Omental fat pad (tissue), 4 donors: Measurements from ENCODE around the gene RNF186. TPM values are rescaled to one million over a fixed set of nuclear protein-coding genes. Genes with fewer than 3 reads are reported as not detected.

Experiments used
- ATAC-seq: fragments of 150-250 bp; one replicate; pipeline ENCODE4 v1.9.1; 2016; ENCODE audit warnings: mild to moderate bottlenecking, moderate library complexity; ENCODE audit not compliant: low FRiP score
- DNase-seq: peaks from one replicate; pipeline ENCODE4 v3.0.0-alpha.2; 2019; ENCODE audit warnings: low spot score
- CTCF ChIP-seq, 3 donors: fragments of 450-650 bp; IDR thresholded peaks; one replicate each; pipeline ENCODE4 v1.5.1; 2016 to 2017; ENCODE audit warnings: antibody characterized with exemption in 3 of 3, mild to moderate bottlenecking in 3 of 3, moderate library complexity in 2 of 3
- total RNA-seq, 4 donors: library from RNA; depleted of rRNA; stranded (reverse); fragments of >200 nt; gene quantifications; one replicate each; pipeline ENCODE4 v1.1.0, GENCODE V29; 2016

Gene RNF186, protein sequence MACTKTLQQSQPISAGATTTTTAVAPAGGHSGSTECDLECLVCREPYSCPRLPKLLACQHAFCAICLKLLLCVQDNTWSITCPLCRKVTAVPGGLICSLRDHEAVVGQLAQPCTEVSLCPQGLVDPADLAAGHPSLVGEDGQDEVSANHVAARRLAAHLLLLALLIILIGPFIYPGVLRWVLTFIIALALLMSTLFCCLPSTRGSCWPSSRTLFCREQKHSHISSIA
- total RNA-seq, result not detected

- no peak for DNase-seq
- no peak for TF ChIP-seq CTCF (IDR thresholded peaks at IDR 0.05)
Observed at GRCh38 chr1:19814681-19815503, at the start of gene RNF186. Gene RNF186 (minus strand): TSS chr1:19815283. CDS start chr1:19815101, 182 bp downstream.

GRCh38 chr1:19864570-19865160, 49.6 kb upstream of the RNF186 start:
- ATAC-seq, result no peak
- no peak for DNase-seq
- no peak for TF ChIP-seq CTCF (IDR thresholded peaks at IDR 0.05)

More at GRCh38 chr1:19814681-19815503, at the start of gene RNF186:
- ATAC-seq, result no peak

- ATAC-seq, result no peak
- DNase-seq, result no peak
- TF ChIP-seq CTCF (IDR thresholded peaks at IDR 0.05), result no peak
Observed at GRCh38 chr1:19862944-19863343, 47.9 kb upstream of the RNF186 start.

DNA sequence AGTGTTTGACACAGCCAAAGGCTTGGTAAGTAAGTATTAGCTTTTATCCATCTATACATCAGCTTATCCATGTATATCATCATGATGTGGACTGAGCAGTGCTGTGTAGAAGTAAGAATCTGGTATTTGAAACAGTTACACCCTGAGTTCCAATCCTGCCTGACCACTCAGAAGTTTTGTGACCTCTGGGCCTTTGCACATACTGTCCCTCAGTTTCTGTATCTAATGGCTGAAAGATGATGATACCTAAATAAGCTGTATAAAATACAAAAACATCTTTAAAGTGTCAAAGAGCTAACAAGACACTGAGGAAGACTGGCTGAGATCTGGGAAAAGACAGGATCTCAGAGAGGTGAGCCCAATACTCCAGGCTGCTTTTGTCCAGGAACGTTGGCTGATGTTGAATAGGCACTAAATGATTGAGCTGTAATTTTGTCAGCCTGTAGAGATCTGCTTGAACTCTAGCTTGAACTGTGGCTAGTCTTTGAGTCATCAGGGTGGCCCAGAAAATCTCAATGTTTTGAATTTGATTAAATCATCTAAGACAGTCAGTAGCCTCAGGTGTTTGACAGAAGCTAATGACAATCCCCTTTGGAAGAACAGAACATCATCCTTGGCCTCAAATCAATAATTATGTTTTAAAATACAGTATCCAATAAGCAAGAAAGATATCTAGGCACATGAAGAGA, 46.9 kb upstream of the RNF186 start:
- no peak for TF ChIP-seq CTCF (IDR thresholded peaks at IDR 0.05)
- ATAC-seq, result no peak

DNA sequence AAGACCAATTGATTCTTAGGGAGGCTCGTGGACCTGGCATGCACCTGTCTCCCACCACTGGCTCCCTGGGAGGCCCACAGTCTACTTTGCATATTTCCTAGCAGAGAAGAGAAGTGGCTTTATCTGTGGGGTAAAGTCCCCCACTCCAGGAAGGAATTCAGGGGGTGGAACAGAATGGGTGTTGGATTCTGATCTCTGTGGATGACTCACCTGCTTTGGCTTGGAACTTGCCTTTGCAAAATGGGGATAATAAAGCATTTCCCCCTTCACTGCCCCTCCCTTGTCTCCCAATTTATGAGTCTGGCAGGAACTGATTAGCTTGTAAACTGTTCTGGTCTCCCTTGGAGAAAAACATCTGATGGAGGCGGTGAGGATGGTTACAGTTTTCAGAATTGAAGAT, 46.0 kb upstream of the RNF186 start:
- no peak for DNase-seq
- no peak for TF ChIP-seq CTCF (IDR thresholded peaks at IDR 0.05)

More for the DNA sequence above, 46.9 kb upstream of the RNF186 start:
- DNase-seq, result no peak

DNA sequence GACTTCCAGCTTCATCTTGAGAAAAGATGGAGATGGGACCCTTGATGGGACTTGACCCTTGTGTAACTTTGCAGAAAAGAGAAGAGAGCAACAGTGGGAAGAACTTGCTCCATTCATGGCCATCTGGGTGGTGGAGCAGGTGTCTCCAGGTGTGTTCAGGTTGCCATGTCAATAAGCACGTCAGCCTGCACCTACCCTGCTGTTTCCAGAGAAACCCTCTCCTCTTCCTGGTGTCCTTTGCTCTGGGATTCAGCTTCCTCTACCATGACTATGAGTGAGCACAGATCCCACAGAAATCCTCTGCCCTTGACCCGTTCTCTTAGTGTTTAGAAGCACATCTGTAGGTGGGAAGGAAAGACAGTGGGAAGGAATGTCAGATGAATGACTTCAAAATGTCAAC, 45.3 kb upstream of the RNF186 start:
- TF ChIP-seq CTCF (IDR thresholded peaks at IDR 0.05), result no peak
- no peak for ATAC-seq

More for the DNA sequence above, 46.0 kb upstream of the RNF186 start:
- peak; percentile 28 for ATAC-seq

More for the DNA sequence above, 45.3 kb upstream of the RNF186 start:
- no peak for DNase-seq
